Pulmonary artery endothelial cell (primary cell): Measurements from ENCODE around the gene MAP3K9. TPM values are rescaled to one million over a fixed set of nuclear protein-coding genes. Genes with fewer than 3 reads are reported as not detected.

ENCODE experiments used
- DNase-seq: peaks from one replicate; pipeline ENCODE4 v3.0.0-alpha.2; 2011; ENCODE audit warnings: low read depth, low spot score
- total RNA-seq: library from RNA; depleted of rRNA; stranded (reverse); fragments of >200 nt; gene quantifications from 2 replicates; pipeline ENCODE4 v1.2.3, GENCODE V29; 2014

MAP3K9 gene
- total RNA-seq, 1 donor from 2014 or later, result under 0.01 TPM

DNA sequence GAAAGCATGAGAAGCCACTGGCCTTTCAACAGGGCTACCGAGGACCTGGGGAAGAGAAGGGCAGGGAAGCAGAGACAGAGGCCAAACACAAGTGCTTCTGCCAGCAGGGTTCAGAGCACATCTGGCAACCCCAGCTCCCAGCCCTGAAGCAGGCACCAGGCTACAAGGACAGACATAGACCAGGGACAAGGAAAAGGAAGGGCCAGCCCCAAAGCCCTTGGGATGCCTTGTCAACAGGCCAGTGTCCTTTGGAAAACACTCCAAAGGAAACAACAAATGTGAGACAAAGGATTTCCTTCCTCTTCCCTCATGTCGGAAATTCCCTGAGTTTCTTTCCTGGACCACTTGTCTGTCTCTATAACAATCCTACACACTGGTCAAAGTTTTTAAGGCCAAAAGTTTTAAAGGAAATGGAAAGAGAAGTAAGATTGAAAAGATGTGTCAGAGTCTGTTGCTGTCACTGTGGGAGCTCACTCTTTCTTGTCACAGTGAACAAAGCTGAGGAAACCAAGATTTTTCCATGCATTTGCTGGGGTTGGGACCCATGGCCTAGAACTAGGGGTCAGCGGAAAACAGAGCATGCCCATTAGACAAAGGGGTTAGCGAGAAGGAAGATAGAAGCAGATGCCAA lies 108.2 kb downstream of the MAP3K9 start:
- DNase-seq, result no peak

GRCh38 chr14:70699646-70700045 lies 109.7 kb downstream of the MAP3K9 start:
- no peak for DNase-seq

DNA sequence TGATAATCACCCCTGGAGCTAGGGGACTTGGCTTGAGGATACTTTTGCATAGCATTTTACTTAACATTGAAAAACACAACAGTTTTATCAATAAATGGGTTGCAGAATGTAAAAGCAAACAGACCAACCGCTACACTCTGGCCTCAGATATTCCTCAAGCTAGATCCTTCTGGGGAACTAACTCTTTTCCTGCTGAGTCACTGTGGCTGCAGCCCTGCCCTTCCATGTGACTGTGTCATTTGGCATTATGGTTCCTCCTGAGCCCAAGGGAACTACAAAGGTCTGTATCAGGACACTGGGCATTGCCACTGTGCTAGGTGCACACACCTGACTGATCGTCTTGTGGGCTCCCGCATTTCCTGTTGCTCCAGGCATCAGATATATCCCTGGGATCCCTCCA lies 111.0 kb downstream of the MAP3K9 start:
- no peak for DNase-seq

DNA sequence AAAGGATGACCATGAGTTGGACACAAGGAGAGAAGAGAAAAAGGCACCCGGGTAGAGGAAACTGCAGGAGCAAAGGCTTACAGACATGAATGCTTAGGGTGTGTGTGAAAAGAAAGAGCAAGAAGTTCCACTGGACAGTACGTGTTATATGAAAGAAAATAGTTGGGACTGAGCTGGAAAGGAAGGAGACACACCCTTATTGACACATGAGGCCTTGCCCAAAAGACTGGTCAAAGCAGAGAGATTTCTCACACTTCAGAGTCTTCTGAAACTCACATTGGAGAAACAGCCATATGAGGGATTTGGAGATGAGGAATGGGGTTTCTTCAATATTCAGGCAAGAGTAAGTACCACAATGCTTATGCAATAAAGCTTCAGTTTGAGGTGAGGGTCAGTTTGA lies 111.6 kb downstream of the MAP3K9 start:
- DNase-seq, result no peak

DNA sequence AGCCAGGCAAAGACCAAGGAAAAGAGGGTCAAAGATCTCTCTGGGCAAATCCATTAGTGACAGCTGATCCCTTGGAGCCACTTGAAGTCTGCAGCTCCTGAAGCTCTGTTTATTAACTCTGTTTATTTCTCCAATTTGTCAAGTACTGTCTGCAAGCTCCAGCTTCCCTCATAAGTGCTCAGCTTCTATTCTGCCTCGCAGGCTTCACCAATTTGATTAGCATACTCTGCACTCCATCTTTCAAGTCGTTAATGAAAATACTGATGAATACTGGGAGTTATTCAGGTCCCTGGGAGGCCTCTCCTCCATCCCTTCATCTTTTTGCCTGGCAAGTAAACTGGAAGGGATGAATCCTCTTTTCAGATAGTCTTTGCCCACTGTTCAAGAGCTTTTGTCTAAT lies 113.3 kb downstream of the MAP3K9 start:
- DNase-seq, result no peak

DNA sequence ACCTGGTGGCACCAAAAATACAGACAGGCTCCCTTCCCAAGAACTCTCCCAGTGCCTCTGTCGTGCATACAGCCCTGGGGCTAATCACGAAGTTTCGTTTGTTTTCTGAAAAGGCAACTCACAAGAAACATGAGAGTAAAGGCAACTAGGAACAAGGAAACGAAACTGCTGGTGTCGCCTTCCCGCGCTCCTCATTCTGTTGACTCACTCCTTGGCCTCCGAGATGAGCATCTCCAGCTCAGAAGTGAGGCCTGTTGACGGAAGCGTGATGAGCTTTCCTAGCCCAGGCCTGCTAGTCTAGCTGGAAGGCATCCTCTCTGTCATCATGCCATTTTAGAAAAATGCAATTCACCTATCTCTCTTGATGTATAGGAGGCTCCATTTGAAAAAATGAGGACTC lies 117.1 kb downstream of the MAP3K9 start:
- DNase-seq, result no peak

DNA sequence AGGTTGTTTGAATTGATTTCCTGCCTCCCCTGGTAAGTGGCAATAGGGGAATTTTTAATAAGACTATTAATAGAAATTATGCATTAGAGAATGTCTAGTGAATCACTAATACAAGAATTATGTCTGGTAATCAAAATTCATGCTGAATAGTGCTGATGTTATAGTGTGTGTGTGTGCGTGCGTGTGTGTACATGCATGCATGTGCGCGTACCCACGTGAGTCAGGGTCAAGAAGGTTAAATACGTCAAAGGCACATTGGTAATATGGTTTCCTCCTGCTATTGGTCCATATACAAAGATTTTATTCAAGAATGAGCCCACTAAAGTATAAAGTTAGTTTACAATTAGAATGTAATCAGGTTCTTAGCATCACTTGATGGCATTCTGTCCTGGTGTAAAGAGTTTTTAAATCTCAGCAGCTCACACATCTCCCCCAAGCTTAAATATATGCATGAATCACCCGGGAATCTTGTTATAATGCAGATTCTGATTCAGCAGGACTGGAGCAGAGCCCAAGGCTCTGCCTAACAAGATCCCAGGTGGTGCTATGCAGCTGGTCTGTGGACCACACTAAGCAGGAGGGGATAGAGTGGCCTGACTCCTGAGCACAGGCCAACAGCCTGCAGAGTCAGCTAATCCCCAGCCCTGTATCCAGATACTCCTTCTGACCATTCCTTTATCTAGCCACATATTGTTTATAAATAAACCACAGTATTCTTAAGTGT lies 123.7 kb downstream of the MAP3K9 start:
- no peak for DNase-seq

DNA sequence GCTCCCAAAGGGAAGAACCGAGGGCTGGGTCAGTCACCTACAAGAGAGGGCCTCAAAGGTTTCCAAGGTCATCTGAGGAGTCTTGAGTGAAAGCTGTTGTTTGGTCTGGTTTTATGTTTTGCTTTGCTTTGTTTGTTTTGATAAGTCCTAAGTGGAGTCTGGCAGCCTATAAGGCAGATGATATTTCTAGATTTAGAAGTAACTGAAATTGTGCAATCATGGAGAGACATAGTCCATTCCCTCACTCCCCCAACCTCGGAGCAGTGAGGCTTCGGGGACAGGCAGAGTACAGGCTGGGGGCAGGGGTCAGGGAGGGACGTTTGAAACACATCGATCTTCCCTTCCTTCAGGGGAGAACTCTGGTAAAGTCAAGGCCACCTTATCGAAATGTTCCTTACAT lies 125.3 kb downstream of the MAP3K9 start:
- DNase-seq, result no peak

DNA sequence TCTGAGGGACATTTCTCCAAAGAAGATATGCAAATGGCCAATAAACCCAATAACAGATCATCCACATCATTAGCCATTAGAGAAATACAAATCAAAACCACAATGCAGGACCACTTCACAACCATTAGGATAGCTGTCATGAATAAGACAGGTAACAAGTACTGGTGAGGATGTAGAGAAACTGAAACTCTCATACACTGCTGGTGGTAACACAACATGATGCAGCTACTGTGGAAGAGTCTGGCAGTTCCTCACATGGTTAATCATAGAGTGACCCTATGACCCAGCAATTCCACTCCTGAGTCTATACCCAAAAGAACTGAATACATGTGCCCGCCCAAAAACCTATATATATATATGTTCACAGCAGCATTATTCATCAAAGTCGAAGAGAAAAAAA lies 128.6 kb downstream of the MAP3K9 start:
- DNase-seq, result no peak

- DNase-seq, result no peak
These were observed 132.0 kb downstream of the MAP3K9 start for GRCh38 chr14:70677341-70677740.

Other genes starting within 250 kb of the MAP3K9 start
- gene MED6, start 208.9 kb downstream of the MAP3K9 start, total RNA-seq, result 25.3 and 32.0 TPM in 2 replicates
- 0.07 and 0.13 TPM in 2 replicates for gene TTC9, start 167.6 kb downstream of the MAP3K9 start, total RNA-seq
- gene PCNX1, start 97.9 kb upstream of the MAP3K9 start, total RNA-seq, result 27.9 and 32.6 TPM in 2 replicates